GM23338 (cell line): ENCODE results near the gene BBOX1. TPM values are rescaled to one million over a fixed set of nuclear protein-coding genes. Genes with fewer than 3 reads are reported as not detected.

Experiments
- ATAC-seq: fragments of 200-7000 bp; cut with Tn5 transposase; 3 replicates; pipeline ENCODE4 v1.9.1; 2020
- DNase-seq: peaks from one replicate; pipeline ENCODE4 v3.0.0-alpha.2; 2015; ENCODE audit warnings: low spot score
- H2AFZ ChIP-seq: fragments of 200-600 bp; sonication (generic); 2 replicates; pipeline ENCODE4 v1.8.0; 2016; ENCODE audit warnings: antibody characterized with exemption, mild to moderate bottlenecking, moderate library complexity
- H3F3A ChIP-seq: fragments of 200-600 bp; sonication (generic); replicated peaks from 2 replicates; pipeline ENCODE4 v1.8.0; 2017; ENCODE audit warnings: antibody characterized with exemption, mixed run types, low read depth
- H3K27ac ChIP-seq: fragments of 200-600 bp; sonication (generic); 2 replicates; pipeline ENCODE4 v1.6.1; 2016; ENCODE audit warnings: low read depth
- H3K27me3 ChIP-seq: fragments of 200-600 bp; sonication (generic); 2 replicates; pipeline ENCODE4 v1.8.0; 2016; ENCODE audit warnings: mild to moderate bottlenecking, mixed run types, moderate library complexity; ENCODE audit not compliant: insufficient read depth
- H3K36me3 ChIP-seq: fragments of 200-600 bp; sonication (generic); 2 replicates; pipeline ENCODE4 v1.8.0; 2016; ENCODE audit warnings: mild to moderate bottlenecking; ENCODE audit not compliant: insufficient read depth
- H3K4me1 ChIP-seq: fragments of 200-600 bp; sonication (generic); 2 replicates; pipeline ENCODE4 v1.8.0; 2016; ENCODE audit warnings: mild to moderate bottlenecking, moderate library complexity; ENCODE audit not compliant: insufficient read depth
- H3K4me2 ChIP-seq: fragments of 200-600 bp; sonication (generic); 2 replicates; pipeline ENCODE4 v1.7.1; 2017; ENCODE audit warnings: mixed run types
- H3K4me3 ChIP-seq: fragments of 200-600 bp; sonication (generic); 2 replicates; pipeline ENCODE4 v1.6.1; 2016; ENCODE audit warnings: mixed run types
- H3K79me2 ChIP-seq: fragments of 200-600 bp; sonication (generic); replicated peaks from 2 replicates; pipeline ENCODE4 v1.8.0; 2017; ENCODE audit warnings: mild to moderate bottlenecking; ENCODE audit not compliant: insufficient read depth
- H3K9me2 ChIP-seq: fragments of 200-600 bp; sonication (generic); 2 replicates; pipeline ENCODE4 v1.8.0; 2017; ENCODE audit not compliant: insufficient read depth
- H4K20me1 ChIP-seq: fragments of 200-600 bp; sonication (generic); replicated peaks from 2 replicates; pipeline ENCODE4 v1.8.0; 2017; ENCODE audit warnings: mild to moderate bottlenecking; ENCODE audit not compliant: insufficient read depth
- H3K27ac Mint-ChIP-seq: 2 replicates; pipeline ENCODE4 v1.8.0; 2020; ENCODE audit warnings: inconsistent platforms, mild to moderate bottlenecking, moderate library complexity, mixed read lengths
- H3K27me3 Mint-ChIP-seq: 3 replicates; pipeline ENCODE4 v1.8.0; 2022; ENCODE audit warnings: low read depth, mild to moderate bottlenecking, moderate library complexity, mixed read lengths, inconsistent platforms; ENCODE audit not compliant: insufficient read depth, poor library complexity
- H3K36me3 Mint-ChIP-seq: 3 replicates; pipeline ENCODE4 v1.8.0; 2021; ENCODE audit warnings: low read depth, mild to moderate bottlenecking, inconsistent platforms, moderate library complexity, mixed read lengths
- H3K4me1 Mint-ChIP-seq: 3 replicates; pipeline ENCODE4 v1.8.0; 2020; ENCODE audit warnings: mild to moderate bottlenecking, inconsistent platforms, mixed read lengths
- H3K4me3 Mint-ChIP-seq: 3 replicates; pipeline ENCODE4 v1.8.0; 2021; ENCODE audit warnings: moderate library complexity, mild to moderate bottlenecking, inconsistent platforms, mixed read lengths
- H3K9me3 Mint-ChIP-seq: 3 replicates; pipeline ENCODE4 v1.8.0; 2020; ENCODE audit warnings: moderate library complexity, mild to moderate bottlenecking, inconsistent platforms, mixed read lengths
- CREB1 ChIP-seq: fragments of 250-450 bp; sonication (Bioruptor Pico); IDR thresholded peaks from 2 replicates; pipeline ENCODE4 v1.5.0; 2020; ENCODE audit warnings: low read depth, mild to moderate bottlenecking, moderate library complexity
- EZH2 ChIP-seq: fragments of 200-600 bp; sonication (generic); IDR thresholded peaks from one replicate; pipeline ENCODE4 v1.8.0; 2017; ENCODE audit warnings: antibody characterized with exemption, mild to moderate bottlenecking, low read depth; ENCODE audit not compliant: unreplicated experiment
- EZH2phosphoT487 ChIP-seq: fragments of 200-600 bp; sonication (generic); IDR thresholded peaks from one replicate; pipeline ENCODE4 v1.8.1; 2018; ENCODE audit warnings: antibody characterized with exemption; ENCODE audit not compliant: unreplicated experiment
- JUNB ChIP-seq: IDR thresholded peaks from one replicate; pipeline ENCODE4 v1.6.1; 2016; ENCODE audit warnings: antibody characterized with exemption; ENCODE audit not compliant: unreplicated experiment
- STAT1 ChIP-seq: IDR thresholded peaks from one replicate; pipeline ENCODE4 v1.6.1; 2016; ENCODE audit warnings: antibody characterized with exemption; ENCODE audit not compliant: unreplicated experiment
- ZNF114 ChIP-seq: fragments of 250-450 bp; sonication (Bioruptor Pico); IDR thresholded peaks from 2 replicates; pipeline ENCODE4 v1.5.0; 2020; ENCODE audit warnings: mild to moderate bottlenecking, moderate library complexity
- ZNF331 ChIP-seq: fragments of 250-450 bp; sonication (Bioruptor Pico); IDR thresholded peaks from 2 replicates; pipeline ENCODE4 v1.5.0; 2020; ENCODE audit warnings: low read depth, mild to moderate bottlenecking, moderate library complexity
- ZNF462 ChIP-seq: fragments of 250-450 bp; sonication (Bioruptor Pico); IDR thresholded peaks from 2 replicates; pipeline ENCODE4 v1.5.0; 2020; ENCODE audit warnings: mild to moderate bottlenecking, moderate library complexity
- polyA plus RNA-seq: library from polyadenylated mRNA; unstranded; fragments of >200 nt; fragmentation: Nextera tagmentation; extraction: Ambion mirVana; gene quantifications from 2 replicates; pipeline ENCODE4 v1.2.1, GENCODE V29; 2016
- total RNA-seq: library from RNA; depleted of rRNA; stranded (reverse); fragments of >200 nt; shearing (Covaris generic); gene quantifications from 2 replicates; pipeline ENCODE4 v1.2.3, GENCODE V29; 2014

Gene BBOX1
- total and polyA plus RNA-seq, 2 experiments from 2014 or later, result not detected

GRCh38 chr11:27141576-27141975 is 101.0 kb downstream of the BBOX1 start (continued):
- no peak for TF ChIP-seq ZNF462 (CRISPR knock-in tag)

- H3K4me2 ChIP-seq, result no peak overlapping the region
- Mint-ChIP-seq H3K36me3 (no peaks in the 10 kb centered on the region), H3K27me3 (peaks cover 2% of the 10 kb centered on the region), H3K27ac (no peak overlapping the region), H3K9me3 (peaks cover under 1% of the 10 kb centered on the region; the same call in 1 of the 3 replicates), H3K4me1 (no peaks in the 10 kb centered on the region), H3K4me3 (no peak overlapping the region)
- no peak overlapping the region for H3K4me3 ChIP-seq
- no peaks in the 10 kb centered on the region for H3K36me3 ChIP-seq
- H3F3A ChIP-seq, result no peaks in the 10 kb centered on the region
- H3K4me1 ChIP-seq, result peaks cover 8% of the 10 kb centered on the region; the same call in 1 of the 2 replicates
- H4K20me1 ChIP-seq, result no peaks in the 10 kb centered on the region
- no peaks in the 10 kb centered on the region for H3K79me2 ChIP-seq
- no peak for ATAC-seq
- no peak overlapping the region for H3K27ac ChIP-seq
- peaks cover 17% of the 10 kb centered on the region; the same call in 1 of the 2 replicates for H3K9me2 ChIP-seq
- H2AFZ ChIP-seq, result no peak overlapping the region
- DNase-seq, result no peak
- no peaks in the 10 kb centered on the region for H3K27me3 ChIP-seq
- TF ChIP-seq ZNF462 (CRISPR knock-in tag) (no peak), CREB1 (CRISPR knock-in tag) (no peak), EZH2 (no peak), ZNF114 (CRISPR knock-in tag) (no peak), JUNB (no peak), EZH2phosphoT487 (no peak), STAT1 (no peak), ZNF331 (CRISPR knock-in tag) (no peak)
Observed at GRCh38 chr11:27147916-27148315, 107.3 kb downstream of the BBOX1 start.
